Hindlimb muscle (tissue), 1 donor: ENCODE data around the gene STARD13. TPM values are rescaled to one million over a fixed set of nuclear protein-coding genes. Genes with fewer than 3 reads are reported as not detected.

ENCODE experiments used
- DNase-seq: peaks from one replicate; pipeline ENCODE4 v3.0.0-alpha.2; 2013
- polyA plus RNA-seq: library from polyadenylated mRNA; unstranded; fragments of 120-200 nt; gene quantifications from one replicate; pipeline ENCODE4 v1.2.1, GENCODE V29; 2013; ENCODE audit not compliant: insufficient read length

The STARD13 gene
- polyA plus RNA-seq, 1 donor, result 22.7 TPM

DNA sequence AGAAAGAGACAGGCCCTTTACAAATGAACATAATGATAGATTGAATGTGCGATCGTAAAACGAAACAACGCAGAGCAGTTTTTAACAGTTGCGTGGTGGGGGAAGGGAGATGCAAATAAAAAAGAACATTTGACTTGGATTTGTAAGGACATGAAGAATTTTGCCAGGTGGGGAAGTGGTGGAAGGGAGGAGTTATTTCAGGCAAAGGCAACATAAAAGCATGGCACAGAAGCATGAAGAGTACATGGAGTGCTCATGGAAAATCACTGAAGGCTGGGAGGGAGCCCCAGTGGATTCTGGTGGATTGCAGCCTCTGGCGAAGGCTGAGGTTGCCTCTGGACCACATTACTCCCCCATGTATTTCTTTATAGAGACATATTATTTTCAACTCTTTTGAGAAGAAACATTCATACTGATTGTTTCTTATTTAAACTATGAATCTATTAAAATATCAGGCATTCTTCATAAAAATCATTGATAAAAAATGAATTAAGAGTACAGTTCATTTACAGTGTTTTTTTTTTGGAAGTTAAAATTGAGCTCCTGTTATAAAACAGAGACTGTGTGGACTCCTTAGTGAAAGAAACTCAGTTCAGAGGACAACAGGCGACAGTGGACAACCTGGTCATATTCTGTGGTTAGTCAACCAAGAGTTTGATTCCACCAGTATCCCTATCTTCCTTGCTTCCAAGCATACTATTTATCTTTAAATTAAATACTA lies 57.5 kb downstream of the STARD13 start:
- no peak for DNase-seq

DNA sequence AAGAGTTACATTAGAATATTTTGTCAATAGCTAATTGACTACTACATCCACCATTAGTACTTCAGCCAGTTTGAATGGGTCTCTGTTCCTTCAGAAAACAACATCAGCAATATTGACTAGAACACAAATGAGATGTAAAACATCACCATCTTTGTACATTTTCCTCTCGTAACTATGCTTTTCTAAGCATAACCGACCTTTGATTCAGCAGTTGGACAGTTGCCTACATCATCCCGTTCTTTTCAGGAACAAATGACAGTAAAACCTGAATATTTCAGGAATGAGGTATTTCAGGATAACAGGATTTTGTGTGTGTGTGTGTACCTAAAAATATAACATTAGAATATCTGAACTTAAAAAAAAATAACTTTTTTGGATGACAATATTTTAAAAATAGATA lies 60.9 kb downstream of the STARD13 start:
- DNase-seq, result no peak

GRCh38 chr13:33224191-33224590 lies 61.4 kb downstream of the STARD13 start:
- DNase-seq, result no peak

DNA sequence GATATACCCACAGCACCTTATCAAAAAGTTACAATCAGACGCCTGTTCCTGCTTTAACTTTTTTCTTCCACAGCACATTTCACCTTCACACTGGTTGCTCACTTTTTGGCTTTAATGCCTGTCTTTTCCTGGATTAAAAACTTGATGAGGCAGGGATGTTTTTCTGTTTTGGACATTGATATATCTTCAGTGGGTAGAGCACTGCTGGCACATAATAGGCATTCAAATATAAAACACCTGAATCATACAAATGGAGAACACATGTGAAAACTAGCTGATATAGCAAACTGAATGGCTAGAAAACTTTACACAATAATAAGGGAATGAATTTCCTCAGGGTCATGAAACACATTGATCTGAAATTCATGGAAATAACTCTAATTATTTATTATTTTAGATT lies 65.6 kb downstream of the STARD13 start:
- no peak for DNase-seq

DNA sequence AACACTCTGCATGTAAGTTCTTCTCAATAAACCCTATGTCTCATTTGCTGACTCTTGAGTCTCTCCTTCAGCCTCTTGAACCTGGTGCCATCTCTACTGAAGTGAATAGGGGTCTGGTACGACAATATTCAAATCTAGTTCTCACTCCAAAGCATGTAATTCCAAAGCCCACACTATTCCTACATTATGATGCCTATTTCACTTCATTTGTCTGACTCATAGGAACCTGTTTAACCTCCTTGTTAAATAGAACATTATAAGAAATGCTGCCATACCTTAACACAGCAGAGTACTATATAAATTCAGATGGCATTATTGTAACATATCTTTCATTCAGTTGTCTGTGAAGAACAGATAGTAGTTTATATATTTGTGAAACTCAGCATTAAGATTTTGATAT lies 67.1 kb downstream of the STARD13 start:
- DNase-seq, result no peak

- DNase-seq, result no peak
Observed at GRCh38 chr13:33218020-33218419, 67.5 kb downstream of the STARD13 start.

GRCh38 chr13:33217256-33217655 lies 68.3 kb downstream of the STARD13 start:
- no peak for DNase-seq

- no peak for DNase-seq
Observed at GRCh38 chr13:33213797-33214196, 71.8 kb downstream of the STARD13 start.

DNA sequence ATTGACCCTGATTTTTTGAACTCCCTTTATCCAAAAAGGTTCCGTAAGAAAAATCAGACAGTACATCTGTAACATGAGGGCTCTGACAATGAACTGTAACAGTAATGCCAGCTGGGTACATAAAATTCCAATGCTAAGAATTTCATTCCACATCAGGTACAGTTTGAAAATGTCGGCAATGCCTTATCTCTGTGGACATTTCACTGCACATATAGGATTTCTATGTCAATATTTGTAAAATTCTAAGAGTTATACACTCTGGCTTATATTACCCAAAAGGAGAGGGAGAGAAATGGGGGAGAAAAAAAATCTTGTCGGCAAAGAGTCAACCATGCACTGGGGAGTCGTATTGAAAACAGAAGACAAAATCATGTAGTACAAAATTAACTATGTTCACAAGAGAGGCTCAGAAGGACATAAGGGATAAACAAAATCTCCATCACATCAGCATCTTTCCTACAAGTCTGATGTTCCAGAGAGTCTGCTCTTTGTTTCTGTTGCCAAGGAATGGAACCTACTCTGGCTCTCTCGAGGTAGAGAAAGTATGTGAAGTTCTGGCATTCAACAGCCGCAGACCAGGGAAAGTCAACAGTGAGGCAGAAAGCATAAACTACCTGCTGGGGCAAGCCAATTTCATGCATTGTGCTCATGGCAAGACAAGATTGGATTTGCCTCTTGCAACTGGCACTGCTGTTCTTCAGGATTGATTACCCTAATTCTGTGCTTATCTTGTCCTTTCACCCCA lies 72.4 kb downstream of the STARD13 start:
- no peak for DNase-seq

DNA sequence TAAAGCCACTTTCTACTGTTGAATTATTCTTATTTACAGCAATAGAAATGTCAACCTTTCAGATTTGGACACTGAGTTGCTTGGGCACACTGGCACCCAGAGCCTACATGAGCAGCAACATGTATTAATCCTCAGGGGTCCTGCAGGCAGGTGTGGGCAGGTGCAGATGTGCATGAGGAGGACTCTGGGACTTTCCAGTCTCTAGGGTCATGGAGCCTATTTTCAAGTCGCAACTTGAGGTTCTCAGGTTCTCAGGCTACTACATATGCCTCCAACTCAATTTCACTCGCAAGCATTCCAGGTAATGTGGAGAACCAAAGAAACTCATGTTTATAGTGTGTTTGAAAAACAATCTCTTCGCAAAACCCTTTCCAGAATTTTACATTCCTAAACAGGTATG lies 73.2 kb downstream of the STARD13 start:
- DNase-seq, result no peak

DNA sequence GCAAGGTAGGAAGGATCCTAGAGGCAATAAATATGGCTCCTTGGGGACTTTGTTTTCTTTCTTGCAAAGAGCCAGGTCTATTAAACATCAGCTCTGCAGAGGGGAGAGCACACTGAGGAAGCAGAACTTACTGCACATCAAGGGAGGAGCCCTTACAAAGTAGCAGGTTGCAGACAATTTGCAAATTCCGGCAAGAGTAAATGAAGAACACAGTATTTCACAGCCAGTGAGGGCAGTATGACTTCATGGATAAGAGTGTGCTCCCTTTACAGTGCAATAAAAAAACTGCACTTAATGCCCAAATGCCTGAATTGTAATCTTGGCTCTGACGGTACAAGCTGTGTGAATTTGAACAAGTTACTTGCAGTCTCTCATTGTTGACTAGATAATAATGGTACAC lies 75.5 kb downstream of the STARD13 start:
- no peak for DNase-seq

DNA sequence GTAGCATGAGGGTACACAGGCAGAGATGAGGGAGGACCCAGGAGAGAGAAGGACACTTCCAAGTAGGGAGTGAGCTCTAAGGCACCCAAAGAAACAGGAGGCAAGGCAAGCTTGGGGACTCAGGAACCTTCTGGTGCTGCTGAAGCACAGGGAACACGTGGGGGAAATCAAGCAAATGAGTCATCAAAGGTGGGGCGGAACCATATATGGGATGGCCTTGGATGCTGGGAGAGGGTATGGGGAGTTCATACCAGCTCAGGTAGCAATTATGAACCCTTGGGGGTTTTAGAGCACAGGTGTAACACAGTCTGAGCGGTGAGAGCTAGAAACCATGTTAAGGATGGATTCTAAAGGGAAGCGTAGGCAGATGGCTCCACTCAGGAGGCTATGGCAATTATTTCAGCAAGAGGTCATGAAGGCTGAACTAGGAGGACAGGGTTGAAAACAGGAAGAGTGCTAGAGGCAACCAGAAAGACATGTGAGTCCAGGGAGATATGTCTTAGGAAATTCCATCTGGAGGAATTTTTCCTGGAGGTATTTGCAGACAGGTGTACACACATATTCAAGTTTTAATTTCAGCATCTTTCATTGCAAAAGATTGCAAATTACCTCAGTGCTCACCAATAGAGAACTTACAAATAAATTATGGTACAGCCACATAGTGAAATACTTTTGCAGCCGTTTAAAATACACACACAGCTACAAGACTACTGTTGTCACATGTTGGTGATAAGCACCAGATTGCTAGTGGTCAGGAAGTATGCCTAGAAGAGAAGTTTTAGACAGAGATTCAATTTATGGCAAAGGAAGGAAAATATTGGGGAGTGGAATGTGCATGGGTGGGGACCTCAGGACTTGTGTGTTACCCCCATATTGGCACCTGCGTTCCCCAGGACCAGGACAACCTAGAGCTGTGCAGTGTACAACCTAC lies 77.0 kb downstream of the STARD13 start:
- no peak for DNase-seq

DNA sequence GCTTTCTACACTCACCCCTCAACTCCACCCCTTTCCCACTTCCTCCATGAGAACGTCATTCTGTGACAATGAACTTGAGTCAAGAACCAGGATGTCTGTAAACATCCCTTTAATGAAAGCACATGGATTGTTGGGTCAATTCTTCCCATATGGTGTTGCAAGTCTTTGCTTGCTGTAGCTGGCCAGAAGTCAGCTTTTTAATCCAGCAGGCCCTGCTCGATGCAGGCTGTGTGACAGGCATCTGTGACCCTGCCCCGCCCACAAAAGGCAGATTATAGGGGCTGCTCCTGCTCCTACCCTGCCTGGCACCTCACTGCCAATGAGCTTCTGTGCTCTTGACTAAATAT lies 78.0 kb downstream of the STARD13 start:
- DNase-seq, result peak; percentile 66

DNA sequence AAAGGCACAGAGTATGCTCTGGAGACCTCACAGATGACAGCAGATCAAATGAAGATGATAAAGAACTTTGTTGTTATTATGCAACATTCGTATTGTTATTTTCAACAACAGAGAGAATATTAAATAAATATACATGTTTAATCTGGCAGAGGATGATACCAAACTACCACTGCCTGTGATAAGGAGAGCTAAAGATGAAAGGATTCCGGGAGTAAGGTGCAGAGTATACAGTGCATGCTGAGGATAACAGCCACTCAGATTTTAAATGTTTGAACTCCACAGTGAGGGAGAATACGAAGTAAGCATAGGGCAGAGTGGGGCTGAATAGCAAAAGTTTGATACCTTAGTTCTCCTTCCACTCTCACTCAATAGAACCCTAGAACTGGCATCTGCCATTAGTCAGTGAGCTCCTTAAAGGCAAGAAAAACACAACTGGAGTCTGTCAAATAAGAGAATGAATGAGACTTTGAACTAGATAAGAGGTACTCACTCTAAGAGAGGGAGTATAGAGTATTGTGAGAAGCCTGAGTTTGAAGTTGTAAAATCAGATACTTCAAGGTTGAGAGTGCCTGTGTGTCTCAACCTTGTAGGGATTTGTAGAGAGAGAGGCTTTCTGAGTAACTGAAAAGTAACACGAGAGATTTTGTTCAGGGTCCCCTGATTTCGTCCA lies 78.5 kb downstream of the STARD13 start:
- DNase-seq, result no peak

DNA sequence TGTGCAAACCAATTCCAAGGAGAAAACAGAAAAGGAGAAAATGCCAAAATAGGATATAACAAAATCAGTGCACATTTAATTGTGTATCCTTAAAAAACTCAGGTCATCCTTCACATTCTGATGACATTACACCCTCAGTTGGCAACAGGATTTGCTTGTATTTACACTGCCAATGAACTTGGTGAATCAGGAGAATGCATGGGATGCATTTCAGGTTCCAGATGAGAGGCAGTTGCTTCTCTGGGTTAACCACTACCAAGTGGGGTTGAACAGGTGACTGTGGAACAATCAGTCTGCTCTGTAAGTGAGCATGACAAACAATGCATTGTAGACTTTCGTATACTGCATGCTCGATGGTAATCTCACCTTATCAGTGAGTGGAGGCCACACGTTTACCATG lies 79.1 kb downstream of the STARD13 start:
- no peak for DNase-seq

DNA sequence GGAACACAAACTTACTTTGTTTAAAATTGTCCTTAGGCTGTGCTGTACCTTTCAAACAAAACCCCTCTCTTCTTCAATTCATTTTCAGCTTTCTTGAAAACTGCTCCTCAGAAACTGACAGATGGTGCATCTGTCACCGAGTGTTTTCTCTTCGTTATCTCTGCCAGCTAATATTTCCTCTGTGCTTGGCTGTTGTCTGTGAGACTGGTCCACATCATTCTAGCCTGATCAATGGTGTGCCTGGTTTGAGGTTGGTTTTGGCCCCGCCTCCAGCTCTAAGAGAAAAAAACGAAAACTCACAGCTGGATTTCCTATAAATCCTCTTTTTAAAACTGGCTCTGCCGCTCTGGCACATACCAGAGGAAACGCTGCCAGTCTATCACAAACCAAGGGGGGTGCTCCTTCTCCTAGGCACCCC lies 79.7 kb downstream of the STARD13 start:
- no peak for DNase-seq

DNA sequence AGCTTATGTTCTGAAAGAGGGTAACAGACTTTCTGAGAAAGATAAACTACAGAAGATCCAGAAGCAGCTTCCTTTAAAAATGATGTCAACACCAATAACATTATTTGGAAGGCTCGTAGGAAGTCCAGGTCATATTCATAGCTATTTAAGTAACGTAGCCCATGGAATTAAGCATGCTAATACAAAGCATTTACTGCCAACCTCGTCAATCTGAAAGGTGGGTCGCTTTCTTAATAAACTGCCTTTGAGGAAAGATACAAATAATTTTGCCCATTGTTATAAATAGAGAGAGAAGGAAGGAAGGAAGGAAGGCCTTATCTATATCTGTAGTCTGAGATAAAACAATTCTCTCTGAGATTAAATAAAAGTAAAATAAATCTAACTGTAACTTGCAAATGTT lies 80.3 kb downstream of the STARD13 start:
- DNase-seq, result no peak

GRCh38 chr13:33204130-33204927 lies 81.2 kb downstream of the STARD13 start:
- DNase-seq, result peak; percentile 96

- no peak for DNase-seq
Observed at GRCh38 chr13:33202644-33203169, 82.8 kb downstream of the STARD13 start.

GRCh38 chr13:33201659-33202058 lies 83.9 kb downstream of the STARD13 start:
- DNase-seq, result no peak

DNA sequence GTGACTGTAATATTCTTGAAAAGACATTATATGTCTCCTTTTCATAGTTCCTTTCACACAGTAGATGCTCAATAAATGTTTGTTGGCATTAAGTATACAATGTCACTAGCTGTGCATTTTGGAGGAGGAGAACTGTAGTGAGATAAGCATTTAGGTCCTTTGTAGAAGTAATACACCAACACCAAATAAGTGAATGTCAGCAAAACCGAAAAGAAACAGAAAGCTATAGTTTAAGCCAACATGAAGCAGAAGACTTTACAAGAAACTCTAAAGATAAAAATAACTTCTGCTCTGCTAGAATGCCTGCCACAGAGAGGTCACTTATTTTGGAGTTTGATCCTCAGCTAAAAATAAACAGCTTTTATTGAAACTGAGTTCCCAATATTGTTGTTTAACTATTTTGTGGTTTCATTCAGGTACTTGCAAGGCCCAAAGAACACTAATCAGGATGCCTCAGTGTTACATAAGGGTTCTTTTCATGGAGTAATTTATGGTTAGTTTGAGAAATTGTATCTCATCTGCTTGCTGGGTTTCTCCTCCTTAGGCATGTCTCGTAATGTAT lies 86.2 kb downstream of the STARD13 start:
- DNase-seq, result no peak
